HG03280 (cell line): ENCODE results near the gene TRO.

Experiments
- ATAC-seq: cut with Tn5 transposase; IDR thresholded peaks from one replicate; pipeline ENCODE4 v1.9.1; 2021; ENCODE audit warnings: mild to moderate bottlenecking, moderate library complexity; ENCODE audit not compliant: unreplicated experiment

The TRO gene, protein sequence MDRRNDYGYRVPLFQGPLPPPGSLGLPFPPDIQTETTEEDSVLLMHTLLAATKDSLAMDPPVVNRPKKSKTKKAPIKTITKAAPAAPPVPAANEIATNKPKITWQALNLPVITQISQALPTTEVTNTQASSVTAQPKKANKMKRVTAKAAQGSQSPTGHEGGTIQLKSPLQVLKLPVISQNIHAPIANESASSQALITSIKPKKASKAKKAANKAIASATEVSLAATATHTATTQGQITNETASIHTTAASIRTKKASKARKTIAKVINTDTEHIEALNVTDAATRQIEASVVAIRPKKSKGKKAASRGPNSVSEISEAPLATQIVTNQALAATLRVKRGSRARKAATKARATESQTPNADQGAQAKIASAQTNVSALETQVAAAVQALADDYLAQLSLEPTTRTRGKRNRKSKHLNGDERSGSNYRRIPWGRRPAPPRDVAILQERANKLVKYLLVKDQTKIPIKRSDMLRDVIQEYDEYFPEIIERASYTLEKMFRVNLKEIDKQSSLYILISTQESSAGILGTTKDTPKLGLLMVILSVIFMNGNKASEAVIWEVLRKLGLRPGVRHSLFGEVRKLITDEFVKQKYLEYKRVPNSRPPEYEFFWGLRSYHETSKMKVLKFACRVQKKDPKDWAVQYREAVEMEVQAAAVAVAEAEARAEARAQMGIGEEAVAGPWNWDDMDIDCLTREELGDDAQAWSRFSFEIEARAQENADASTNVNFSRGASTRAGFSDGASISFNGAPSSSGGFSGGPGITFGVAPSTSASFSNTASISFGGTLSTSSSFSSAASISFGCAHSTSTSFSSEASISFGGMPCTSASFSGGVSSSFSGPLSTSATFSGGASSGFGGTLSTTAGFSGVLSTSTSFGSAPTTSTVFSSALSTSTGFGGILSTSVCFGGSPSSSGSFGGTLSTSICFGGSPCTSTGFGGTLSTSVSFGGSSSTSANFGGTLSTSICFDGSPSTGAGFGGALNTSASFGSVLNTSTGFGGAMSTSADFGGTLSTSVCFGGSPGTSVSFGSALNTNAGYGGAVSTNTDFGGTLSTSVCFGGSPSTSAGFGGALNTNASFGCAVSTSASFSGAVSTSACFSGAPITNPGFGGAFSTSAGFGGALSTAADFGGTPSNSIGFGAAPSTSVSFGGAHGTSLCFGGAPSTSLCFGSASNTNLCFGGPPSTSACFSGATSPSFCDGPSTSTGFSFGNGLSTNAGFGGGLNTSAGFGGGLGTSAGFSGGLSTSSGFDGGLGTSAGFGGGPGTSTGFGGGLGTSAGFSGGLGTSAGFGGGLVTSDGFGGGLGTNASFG (N-terminal part only)

GRCh38 chrX:54920610-54921426 lies at the start of gene TRO:
TSS of gene TRO (plus strand) at chrX:54920824. CDS start at chrX:54922247, 1,423 bp downstream.
- no peak for ATAC-seq

DNA sequence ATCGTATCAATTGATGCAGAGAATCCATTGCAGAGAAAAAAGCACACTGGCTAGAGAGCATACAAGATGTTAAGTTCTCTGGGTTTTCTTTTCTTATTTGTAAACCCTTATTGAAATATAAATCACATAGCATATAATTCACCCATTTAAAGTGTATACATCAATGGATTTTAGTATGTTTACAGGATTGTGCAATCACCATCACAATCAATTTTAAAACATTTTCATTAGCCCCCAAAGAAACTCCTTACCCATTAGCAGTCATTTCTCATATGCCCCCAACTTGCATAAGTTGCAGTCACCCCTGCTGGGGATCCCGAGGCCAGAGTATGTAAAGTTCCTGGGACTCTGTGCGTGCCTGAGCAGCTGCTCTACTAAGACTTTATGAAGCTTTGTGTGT lies 34.9 kb upstream of the TRO start:
- ATAC-seq = no peak

DNA sequence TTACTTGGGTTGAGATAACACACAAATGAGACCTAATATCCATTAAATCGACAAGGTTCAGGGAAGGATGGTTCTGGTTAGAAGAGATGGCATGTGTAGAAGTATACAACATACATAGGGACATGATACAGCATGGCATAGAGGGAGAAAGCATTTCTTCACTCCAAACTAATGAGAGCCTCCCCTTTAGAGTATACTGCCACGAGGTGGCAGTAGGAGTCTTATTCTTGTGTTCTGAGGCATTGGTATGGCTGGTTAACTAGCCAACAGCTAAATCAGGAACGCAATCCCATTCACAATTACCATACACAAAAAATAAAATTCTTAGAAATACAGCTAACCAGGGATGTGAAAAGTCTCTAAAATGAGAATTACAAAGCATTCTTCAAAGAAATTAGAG lies 29.1 kb upstream of the TRO start:
- ATAC-seq = no peak

- no peak for ATAC-seq
Observed at GRCh38 chrX:54894159-54894558, 26.5 kb upstream of the TRO start.

DNA sequence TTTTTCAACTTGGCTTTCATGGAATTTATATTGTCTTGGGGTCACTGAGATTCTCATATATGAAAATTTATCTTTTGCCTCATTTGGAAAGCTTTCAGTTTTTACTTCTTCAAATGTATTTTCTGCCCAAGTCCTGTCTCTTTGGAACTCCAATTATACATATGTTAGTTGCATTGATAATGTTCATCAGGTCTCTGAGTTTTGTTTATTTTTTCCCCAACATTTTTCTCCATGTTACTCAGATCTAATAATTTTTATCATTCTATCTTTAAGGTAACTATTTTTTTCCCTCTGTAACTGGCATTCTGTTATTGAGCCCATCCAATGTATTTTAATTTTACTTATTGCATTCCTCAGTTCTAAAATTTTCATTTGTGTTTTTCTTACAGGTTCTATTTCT lies 10.7 kb upstream of the TRO start:
- no peak for ATAC-seq

DNA sequence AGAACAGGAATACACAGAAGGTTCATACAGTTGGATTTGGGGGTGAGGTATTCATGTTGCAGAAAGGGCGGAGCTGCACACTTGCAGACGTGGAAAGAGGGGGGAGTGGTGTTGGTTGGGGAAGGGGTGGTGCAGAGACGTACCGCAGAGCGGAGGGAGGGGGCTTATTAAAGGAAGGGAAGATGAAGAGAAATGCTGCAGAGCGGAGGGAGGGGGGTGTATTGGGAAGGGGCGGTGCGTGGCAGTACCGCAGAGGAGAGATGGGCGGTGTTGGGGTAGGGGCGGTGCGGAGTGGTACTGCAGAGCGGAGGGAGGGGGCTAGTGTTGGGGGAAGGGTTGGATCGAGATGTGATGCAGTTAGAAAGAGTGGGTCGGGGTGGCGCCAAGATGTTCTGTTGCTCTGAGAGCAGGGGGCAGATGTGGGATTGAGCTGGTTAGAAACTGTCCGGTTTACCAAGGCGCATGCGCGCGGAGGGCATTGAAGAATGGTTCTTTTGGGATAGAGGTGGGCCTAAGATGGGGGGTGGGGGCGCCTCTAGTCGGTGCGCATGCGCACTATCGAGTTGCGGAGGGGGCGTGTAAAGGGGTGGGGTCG lies 900 bp downstream of the TRO start:
- no peak for ATAC-seq

- no peak for ATAC-seq
Observed at GRCh38 chrX:54922547-54922946, 1.9 kb downstream of the TRO start.

DNA sequence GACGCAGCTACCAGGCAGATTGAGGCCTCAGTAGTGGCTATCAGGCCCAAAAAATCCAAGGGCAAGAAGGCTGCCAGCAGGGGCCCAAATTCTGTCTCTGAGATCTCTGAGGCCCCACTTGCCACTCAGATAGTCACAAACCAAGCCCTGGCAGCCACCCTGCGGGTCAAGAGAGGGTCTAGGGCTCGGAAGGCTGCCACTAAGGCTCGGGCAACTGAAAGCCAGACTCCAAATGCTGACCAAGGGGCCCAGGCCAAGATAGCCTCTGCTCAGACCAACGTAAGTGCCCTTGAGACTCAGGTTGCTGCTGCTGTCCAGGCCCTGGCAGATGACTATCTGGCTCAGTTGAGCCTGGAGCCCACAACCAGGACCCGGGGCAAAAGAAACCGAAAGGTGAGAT lies 2.8 kb downstream of the TRO start:
- ATAC-seq = no peak

DNA sequence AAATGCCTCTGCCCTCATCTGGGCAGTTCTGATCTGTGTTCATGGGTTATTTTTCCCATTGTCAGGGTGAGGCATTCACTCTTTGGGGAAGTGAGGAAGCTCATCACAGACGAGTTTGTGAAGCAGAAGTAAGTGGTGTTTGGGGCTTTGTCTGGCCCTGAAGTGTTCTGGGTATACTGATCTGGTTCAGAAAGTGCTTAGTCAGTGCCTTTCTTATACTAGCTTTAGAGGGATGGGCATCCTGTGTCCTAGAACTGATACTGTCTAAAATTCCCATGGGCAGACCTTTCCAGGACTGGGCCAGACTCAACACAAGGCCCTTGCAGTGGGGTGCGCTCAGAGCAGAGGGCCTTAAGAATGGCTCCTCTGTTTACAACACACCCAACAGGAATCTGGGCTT lies 6.4 kb downstream of the TRO start:
- no peak for ATAC-seq

DNA sequence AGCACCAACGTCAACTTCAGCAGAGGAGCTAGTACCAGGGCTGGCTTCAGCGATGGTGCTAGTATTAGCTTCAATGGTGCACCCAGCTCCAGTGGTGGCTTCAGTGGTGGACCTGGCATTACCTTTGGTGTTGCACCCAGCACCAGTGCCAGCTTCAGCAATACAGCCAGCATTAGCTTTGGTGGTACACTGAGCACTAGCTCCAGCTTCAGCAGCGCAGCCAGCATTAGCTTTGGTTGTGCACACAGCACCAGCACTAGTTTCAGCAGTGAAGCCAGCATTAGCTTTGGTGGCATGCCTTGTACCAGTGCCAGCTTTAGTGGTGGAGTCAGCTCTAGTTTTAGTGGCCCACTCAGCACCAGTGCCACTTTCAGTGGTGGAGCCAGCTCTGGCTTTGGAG lies 8.3 kb downstream of the TRO start:
- no peak for ATAC-seq

DNA sequence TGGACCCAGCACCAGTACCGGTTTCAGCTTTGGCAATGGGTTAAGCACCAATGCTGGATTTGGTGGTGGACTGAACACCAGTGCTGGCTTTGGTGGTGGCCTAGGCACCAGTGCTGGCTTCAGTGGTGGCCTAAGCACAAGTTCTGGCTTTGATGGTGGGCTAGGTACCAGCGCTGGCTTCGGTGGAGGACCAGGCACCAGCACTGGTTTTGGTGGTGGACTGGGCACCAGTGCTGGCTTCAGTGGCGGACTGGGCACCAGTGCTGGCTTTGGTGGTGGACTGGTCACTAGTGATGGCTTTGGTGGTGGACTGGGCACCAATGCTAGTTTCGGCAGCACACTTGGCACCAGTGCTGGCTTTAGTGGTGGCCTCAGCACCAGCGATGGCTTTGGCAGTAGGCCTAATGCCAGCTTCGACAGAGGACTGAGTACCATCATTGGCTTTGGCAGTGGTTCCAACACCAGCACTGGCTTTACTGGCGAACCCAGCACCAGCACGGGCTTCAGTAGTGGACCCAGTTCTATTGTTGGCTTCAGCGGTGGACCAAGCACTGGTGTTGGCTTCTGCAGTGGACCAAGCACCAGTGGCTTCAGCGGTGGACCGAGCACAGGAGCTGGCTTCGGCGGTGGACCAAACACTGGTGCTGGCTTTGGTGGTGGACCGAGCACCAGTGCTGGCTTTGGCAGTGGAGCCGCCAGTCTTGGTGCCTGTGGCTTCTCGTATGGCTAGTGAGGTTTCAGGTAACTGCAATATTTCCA lies 9.8 kb downstream of the TRO start:
- ATAC-seq = no peak

DNA sequence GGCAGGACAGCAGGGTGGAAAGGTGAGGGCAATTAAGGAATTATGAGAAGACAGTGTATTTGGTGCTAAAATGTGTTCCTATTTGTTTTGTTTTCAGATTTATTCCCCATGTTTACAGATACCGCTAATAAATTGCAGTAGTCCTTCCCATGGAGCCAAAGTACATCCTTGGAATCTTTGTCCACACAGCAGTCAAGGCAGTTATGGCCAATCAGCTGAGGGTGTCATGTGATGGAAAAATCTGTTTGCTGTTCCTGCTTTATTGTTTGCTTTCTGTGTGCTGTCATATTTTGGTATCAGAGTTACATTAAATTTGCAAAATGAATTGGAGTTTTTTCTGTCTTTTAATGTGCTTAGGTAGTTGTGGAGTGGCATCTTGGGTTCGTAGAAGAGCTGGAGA lies 10.5 kb downstream of the TRO start:
- no peak for ATAC-seq

- no peak for ATAC-seq
Observed at GRCh38 chrX:54933150-54933826, 12.7 kb downstream of the TRO start.

DNA sequence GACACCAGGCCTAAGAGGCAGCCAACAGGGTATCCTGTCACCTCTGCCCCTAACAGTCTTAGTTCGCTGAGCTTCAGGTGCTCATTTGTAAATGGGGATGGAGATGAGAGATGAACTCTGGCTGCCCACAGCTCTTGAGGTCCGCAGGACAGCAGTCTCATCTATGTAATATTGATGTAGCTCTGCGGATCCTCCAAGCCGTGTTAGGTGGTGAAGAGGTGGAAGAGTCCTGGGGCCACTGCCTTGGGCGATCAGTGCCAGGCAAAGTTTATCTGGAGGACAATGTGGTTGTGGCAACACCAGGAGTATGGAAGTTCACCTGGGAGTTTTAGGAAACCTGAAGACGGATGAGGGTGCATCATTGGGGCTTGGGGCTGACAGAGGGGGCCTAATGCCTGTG lies 13.4 kb downstream of the TRO start:
- no peak for ATAC-seq

- ATAC-seq = no peak
Observed at GRCh38 chrX:54934890-54935289, 14.3 kb downstream of the TRO start.

- ATAC-seq = no peak
Observed at GRCh38 chrX:54935306-54935705, 14.7 kb downstream of the TRO start.

GRCh38 chrX:54937416-54937815 lies 16.8 kb downstream of the TRO start:
- no peak for ATAC-seq

DNA sequence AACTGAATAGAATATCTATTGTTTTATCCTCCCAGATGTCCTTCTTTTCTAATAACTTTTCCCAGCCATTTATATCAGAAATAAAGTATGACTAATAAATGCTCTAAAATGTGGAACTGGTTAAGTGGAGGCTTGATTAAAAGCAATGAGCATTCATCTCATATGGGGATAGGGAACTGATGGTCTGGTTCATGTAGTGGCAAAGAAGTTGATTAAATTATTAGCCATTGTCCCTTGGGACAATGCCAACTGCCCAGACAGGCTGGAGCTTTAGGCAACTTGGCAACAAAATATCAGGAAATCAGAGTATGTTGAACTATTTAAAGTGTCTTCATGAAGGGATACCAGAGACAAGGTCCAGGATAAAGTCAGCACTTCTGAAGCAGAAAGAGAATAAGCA lies 24.2 kb downstream of the TRO start:
- no peak for ATAC-seq

- no peak for ATAC-seq
Observed at GRCh38 chrX:54945224-54945623, 24.6 kb downstream of the TRO start.
